Regular cardiac myocyte (primary cell): Measurements from ENCODE around the gene OR5T2. TPM values are rescaled to one million over a fixed set of nuclear protein-coding genes. Genes with fewer than 3 reads are reported as not detected.

Source experiments
- total RNA-seq: library from RNA; depleted of rRNA; stranded (reverse); fragments of >200 nt; gene quantifications from 2 replicates; pipeline ENCODE4 v1.2.3, GENCODE V29; 2014

Gene OR5T2
- not detected in 2 replicates for total RNA-seq

GRCh38 chr11:56234155-56234554, at the start of gene OR5T2:
Gene OR5T2, minus strand, starts transcription at chr11:56234255. Its CDS starts 1,193 bp downstream, at chr11:56233062.

GRCh38 chr11:56273854-56274253, 39.8 kb upstream of the OR5T2 start, which contains the start of gene OR5T1:
Gene OR5T1, plus strand, starts transcription at chr11:56274154. Its CDS starts 1,485 bp downstream, at chr11:56275639.

GRCh38 chr11:56251954-56252353, 17.9 kb upstream of the OR5T2 start, which contains the start of gene OR5T3:
Gene OR5T3, plus strand, starts transcription at chr11:56252254. Its CDS starts 0 bp downstream, at chr11:56252254.

Other genes with a start within 250 kb of the OR5T2 start
- gene OR5F1, start 239.6 kb downstream of the OR5T2 start, total RNA-seq, result not detected in 2 replicates
- gene OR5AS1, start 206.6 kb downstream of the OR5T2 start, total RNA-seq, result not detected in 2 replicates
- not detected in 2 replicates for gene OR8I2, start 140.9 kb downstream of the OR5T2 start, total RNA-seq
- not detected in 2 replicates for gene OR8H2, start 130.6 kb downstream of the OR5T2 start, total RNA-seq
- gene OR8H3, start 111.9 kb downstream of the OR5T2 start, total RNA-seq, result not detected in 2 replicates
- not detected in 2 replicates for gene OR8J3, start 94.1 kb downstream of the OR5T2 start, total RNA-seq
- gene OR8K5, start 73.9 kb downstream of the OR5T2 start, total RNA-seq, result not detected in 2 replicates
- gene OR5J2, start 57.6 kb downstream of the OR5T2 start, total RNA-seq, result not detected in 2 replicates
- gene OR5T3, start 18.0 kb upstream of the OR5T2 start, total RNA-seq, result not detected in 2 replicates
- gene OR5T1, start 39.9 kb upstream of the OR5T2 start, total RNA-seq, result not detected in 2 replicates
- gene OR8H1, start 58.0 kb upstream of the OR5T2 start, total RNA-seq, result not detected in 2 replicates
- gene OR8K3, start 80.9 kb upstream of the OR5T2 start, total RNA-seq, result not detected in 2 replicates
- not detected in 2 replicates for gene OR8K1, start 111.8 kb upstream of the OR5T2 start, total RNA-seq
- gene OR8J1, start 120.0 kb upstream of the OR5T2 start, total RNA-seq, result not detected in 2 replicates
- gene OR8U1, start 141.4 kb upstream of the OR5T2 start, total RNA-seq, result not detected in 2 replicates
- not detected in 2 replicates for gene OR5AL1, start 178.4 kb upstream of the OR5T2 start, total RNA-seq
- not detected in 2 replicates for gene OR5M3, start 239.1 kb upstream of the OR5T2 start, total RNA-seq